GM12878 (cell line): ENCODE measurements around the gene TTC22. TPM values are rescaled to one million over a fixed set of nuclear protein-coding genes. Genes with fewer than 3 reads are reported as not detected.

ENCODE experiments used
- FOXK2 ChIP-seq: fragments of 450-650 bp; IDR thresholded peaks from 2 replicates; pipeline ENCODE4 v1.6.1; 2017; ENCODE audit warnings: mild to moderate bottlenecking, moderate library complexity
- HDAC2 ChIP-seq: fragments of 200-600 bp; sonication (generic); IDR thresholded peaks from 2 replicates; pipeline ENCODE4 v1.6.1; 2017
- PML ChIP-seq: IDR thresholded peaks from 2 replicates; pipeline ENCODE4 v1.6.1; 2012; ENCODE audit warnings: low read length, inconsistent platforms
- POLR2AphosphoS5 ChIP-seq: IDR thresholded peaks from 2 replicates; pipeline ENCODE4 v1.6.1; 2011; ENCODE audit warnings: mild to moderate bottlenecking, low read length, inconsistent platforms
- RELA ChIP-seq: fragments of 450-650 bp; IDR thresholded peaks from 2 replicates; pipeline ENCODE4 v1.8.0; 2014; ENCODE audit warnings: borderline replicate concordance; ENCODE audit not compliant: partially characterized antibody
- RUNX3 ChIP-seq: IDR thresholded peaks from 2 replicates; pipeline ENCODE4 v1.6.1; 2012; ENCODE audit warnings: low read length, inconsistent platforms
- STAT1 ChIP-seq: fragments of 450-650 bp; conservative IDR thresholded peaks from 2 replicates; pipeline ENCODE4 v1.6.1; 2014; ENCODE audit warnings: antibody characterized with exemption, mild to moderate bottlenecking
- YY1 ChIP-seq: IDR thresholded peaks from 2 replicates; pipeline ENCODE4 v1.6.1; 2011; ENCODE audit warnings: low read depth, mild to moderate bottlenecking, low read length
- ZBED1 ChIP-seq: IDR thresholded peaks from 2 replicates; pipeline ENCODE4 v1.6.1; 2016; ENCODE audit warnings: borderline replicate concordance
- polyA plus RNA-seq, 11 experiments: library from polyadenylated mRNA; depleted of rRNA in 4 of 11; unstranded in 6 of 11; stranded (reverse) in 5 of 11; fragments of >200 nt; fragmentation: Nextera tagmentation in 4 of 11; fragmentation: Illumina TruSeq in 1 of 11; extraction: Ambion mirVana in 4 of 11; extraction: Trizol in 1 of 11; gene quantifications; 1 replicate in 1 of 11; 2 replicates in 10 of 11; pipeline versions ENCODE4 v1.2.1 to v1.2.3, GENCODE V29; 2011 to 2016; ENCODE audit warnings: inconsistent platforms in 2 of 11, missing spikeins in 2 of 11, low read depth in 1 of 11
- total RNA-seq, 4 experiments: library from RNA; depleted of rRNA in 3 of 4; stranded (reverse); fragments of >200 nt in 3 of 4; fragmentation: Illumina TruSeq in 1 of 4; extraction: Trizol in 1 of 4; gene quantifications; 2 replicates each; pipeline versions ENCODE4 v1.2.1 to v1.2.3, GENCODE V29; 2013 to 2021
- TF ChIP-seq, protein P1 (sequence below): fragments of 450-650 bp; IDR thresholded peaks from 2 replicates; pipeline ENCODE4 v1.6.1; 2016; ENCODE audit warnings: mild to moderate bottlenecking
- TF ChIP-seq, protein P2 (sequence below): IDR thresholded peaks from 2 replicates; pipeline ENCODE4 v1.6.1; 2011; ENCODE audit warnings: low read depth, low read length, improper control_type of control experiment, borderline replicate concordance

TTC22 gene
- total and polyA plus RNA-seq, 10 of the 15 experiments (the other 5 are each of a cell fraction or from before 2014, with no cell fraction given), result 0.64 to 5.1 (median 1.9) TPM

DNA sequence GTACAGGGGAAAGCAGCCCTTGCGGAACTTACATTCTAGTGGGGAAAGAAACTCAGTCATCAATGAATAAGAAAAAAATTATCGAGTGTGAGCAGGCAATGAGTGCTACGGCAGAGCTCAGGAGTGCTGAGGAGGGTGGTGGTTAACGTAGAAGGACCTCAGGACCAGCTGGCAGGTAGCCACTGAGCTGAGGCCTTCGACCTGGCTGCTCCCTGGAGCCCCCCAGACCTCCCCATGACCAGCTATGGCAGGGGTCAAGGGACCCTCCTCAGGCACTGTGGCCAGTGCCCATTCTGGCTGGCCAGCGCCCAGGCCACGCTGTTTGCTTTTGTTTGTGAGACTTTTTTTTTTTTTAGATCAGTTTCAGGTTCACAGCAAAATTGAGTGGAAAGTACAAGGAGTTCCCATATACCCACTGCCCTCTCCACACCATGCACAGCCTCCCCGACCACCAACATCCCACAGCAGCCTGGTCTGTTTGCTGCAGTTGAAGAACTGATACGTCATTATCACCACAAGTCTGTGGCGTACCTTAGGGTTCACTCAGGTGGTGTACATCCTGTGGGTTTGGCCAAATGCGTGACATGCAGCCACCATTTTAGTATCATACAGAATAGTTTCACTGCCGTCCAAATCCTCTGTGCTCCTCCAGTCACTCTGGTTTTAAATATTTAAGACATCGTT is 11.8 kb upstream of the TTC22 start (continued):
- no peak for TF ChIP-seq FOXK2
- no peak for TF ChIP-seq RELA
- TF ChIP-seq ZBED1, result no peak
- TF ChIP-seq, protein P1, sequence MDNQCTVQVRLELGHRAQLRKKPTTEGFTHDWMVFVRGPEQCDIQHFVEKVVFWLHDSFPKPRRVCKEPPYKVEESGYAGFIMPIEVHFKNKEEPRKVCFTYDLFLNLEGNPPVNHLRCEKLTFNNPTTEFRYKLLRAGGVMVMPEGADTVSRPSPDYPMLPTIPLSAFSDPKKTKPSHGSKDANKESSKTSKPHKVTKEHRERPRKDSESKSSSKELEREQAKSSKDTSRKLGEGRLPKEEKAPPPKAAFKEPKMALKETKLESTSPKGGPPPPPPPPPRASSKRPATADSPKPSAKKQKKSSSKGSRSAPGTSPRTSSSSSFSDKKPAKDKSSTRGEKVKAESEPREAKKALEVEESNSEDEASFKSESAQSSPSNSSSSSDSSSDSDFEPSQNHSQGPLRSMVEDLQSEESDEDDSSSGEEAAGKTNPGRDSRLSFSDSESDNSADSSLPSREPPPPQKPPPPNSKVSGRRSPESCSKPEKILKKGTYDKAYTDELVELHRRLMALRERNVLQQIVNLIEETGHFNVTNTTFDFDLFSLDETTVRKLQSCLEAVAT, result no peak
- no peak for TF ChIP-seq POLR2AphosphoS5
- TF ChIP-seq STAT1, result no peak
- peak; percentile 91 for TF ChIP-seq RUNX3
- no peak for TF ChIP-seq PML
- TF ChIP-seq, protein P2, sequence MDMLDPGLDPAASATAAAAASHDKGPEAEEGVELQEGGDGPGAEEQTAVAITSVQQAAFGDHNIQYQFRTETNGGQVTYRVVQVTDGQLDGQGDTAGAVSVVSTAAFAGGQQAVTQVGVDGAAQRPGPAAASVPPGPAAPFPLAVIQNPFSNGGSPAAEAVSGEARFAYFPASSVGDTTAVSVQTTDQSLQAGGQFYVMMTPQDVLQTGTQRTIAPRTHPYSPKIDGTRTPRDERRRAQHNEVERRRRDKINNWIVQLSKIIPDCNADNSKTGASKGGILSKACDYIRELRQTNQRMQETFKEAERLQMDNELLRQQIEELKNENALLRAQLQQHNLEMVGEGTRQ, result no peak
- no peak for TF ChIP-seq HDAC2
- TF ChIP-seq YY1, result peak; percentile 62
